ENCODE data around the gene TXNL4A.

TXNL4A gene

DNA sequence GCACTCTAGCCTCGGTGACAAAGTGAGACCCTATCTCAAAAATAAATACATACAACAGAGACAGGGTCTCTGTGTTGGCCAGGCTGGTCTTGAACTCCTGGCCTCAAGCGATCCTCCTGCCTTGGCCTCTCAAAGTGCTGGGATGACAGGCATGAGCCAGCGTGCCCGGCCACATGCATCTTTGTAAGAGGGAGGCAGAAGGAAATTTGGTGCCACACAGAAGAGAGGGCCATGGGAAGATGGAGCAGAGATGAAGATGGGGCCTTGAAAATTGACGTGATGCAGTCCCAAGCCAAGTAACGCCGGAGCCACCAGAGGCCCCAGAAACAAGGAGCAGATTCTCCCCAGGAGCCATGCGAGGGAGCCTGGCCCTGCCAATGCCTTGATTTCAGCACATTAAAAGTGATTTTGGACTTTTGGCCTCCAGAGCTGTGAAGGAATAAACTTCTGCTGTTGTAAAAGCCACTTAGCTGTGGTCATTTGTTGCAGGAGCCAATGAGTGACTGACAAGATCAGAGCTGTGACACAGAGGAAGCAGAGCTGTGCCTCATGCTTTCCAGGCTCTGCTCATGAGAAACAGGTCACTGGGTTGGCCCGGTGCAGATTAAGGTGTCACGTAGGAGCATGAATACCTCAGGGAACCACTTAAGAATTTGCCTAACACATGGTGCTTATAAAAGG, 34.3 kb downstream of the TXNL4A start:
- Mint-ChIP-seq H3K36me3 (ENCODE audit: low read depth) (peaks cover 4% of the 10 kb centered on the region), H3K27ac (peak overlapping the region in 1 of 3 experiments; percentile 48), H3K4me1 (peaks cover 23% of the 10 kb centered on the region)

DNA sequence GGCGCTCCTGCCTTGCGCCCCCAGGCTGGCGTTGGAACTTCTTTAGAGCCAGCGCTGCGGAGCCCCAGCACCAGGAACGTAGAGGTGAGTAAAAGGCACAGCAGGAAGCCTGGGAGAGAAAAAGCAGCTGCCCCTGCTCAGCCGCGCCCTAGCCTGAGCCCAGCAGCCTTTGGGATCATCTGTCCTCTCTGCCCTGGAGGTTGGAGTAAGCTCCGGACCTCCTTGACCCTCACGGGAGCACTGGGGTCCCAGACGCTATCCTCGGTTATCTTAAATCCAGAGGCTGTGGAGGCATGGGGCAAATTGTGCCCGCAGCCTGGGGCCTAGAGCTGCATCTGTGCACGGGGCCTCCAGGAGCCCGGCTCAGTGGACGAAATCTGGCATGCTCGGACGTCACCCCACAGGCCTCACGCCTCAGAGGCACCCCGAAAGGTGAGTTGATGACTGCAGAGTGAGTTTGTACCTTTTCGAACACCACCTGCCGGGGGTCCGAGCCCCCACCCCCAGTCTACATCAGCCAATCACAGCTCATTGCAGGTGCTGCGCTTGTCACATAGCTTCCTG, 35.3 kb downstream of the TXNL4A start:
- Mint-ChIP-seq H3K27ac (no peak overlapping the region), H3K4me3 (peak overlapping the region; percentile 77 to 86 (median 81)), H3K27me3 (ENCODE audit: low read depth) (peaks cover 11% of the 10 kb centered on the region), H3K36me3 (ENCODE audit: low read depth) (peaks cover 8% of the 10 kb centered on the region), H3K9me3 (no peaks in the 10 kb centered on the region), H3K4me1 (peaks cover 33% of the 10 kb centered on the region)
- TF ChIP-seq, protein P1, sequence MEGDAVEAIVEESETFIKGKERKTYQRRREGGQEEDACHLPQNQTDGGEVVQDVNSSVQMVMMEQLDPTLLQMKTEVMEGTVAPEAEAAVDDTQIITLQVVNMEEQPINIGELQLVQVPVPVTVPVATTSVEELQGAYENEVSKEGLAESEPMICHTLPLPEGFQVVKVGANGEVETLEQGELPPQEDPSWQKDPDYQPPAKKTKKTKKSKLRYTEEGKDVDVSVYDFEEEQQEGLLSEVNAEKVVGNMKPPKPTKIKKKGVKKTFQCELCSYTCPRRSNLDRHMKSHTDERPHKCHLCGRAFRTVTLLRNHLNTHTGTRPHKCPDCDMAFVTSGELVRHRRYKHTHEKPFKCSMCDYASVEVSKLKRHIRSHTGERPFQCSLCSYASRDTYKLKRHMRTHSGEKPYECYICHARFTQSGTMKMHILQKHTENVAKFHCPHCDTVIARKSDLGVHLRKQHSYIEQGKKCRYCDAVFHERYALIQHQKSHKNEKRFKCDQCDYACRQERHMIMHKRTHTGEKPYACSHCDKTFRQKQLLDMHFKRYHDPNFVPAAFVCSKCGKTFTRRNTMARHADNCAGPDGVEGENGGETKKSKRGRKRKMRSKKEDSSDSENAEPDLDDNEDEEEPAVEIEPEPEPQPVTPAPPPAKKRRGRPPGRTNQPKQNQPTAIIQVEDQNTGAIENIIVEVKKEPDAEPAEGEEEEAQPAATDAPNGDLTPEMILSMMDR (IDR thresholded peaks at IDR 0.05; ENCODE audit: unreplicated experiment in 3 of 3), result no peak

More for the DNA sequence above, 34.3 kb downstream of the TXNL4A start:
- TF ChIP-seq, protein P1 (IDR thresholded peaks at IDR 0.05; ENCODE audit: unreplicated experiment in 3 of 3), result no peak
- H3K4me3 Mint-ChIP-seq, result peak overlapping the region; percentile 77 to 86 (median 81)
- H3K9me3 Mint-ChIP-seq, result no peaks in the 10 kb centered on the region
- H3K27me3 Mint-ChIP-seq (ENCODE audit: low read depth), result peaks cover 11% of the 10 kb centered on the region

DNA sequence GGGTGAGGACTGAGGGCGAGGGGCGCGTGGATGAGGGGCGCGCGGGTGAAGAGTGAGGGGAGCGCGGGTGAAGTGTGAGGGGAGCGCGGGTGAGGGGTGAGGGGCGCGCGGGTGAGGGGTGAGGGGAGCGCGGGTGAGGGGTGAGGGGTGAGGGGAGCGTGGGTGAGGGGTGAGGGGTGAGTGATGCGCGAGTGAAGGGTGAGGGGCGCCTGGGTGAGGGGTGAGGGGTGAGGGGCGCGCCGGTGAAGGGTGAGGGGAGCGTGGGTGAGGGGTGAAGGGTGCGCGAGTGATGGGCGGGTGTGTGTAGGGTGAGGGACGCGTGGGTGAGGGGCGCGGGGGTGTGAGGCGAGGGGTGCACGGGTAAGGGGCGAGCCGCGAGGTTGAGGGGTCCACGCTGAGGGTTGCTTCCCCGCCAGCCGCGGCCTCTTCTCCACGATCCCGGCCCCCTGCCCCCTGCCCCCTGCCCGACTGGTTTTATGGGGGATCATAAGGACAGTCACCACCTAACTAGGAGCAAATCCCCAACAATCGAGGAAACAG, 35.8 kb downstream of the TXNL4A start:
- H3K4me3 Mint-ChIP-seq, result peak overlapping the region; percentile 77 to 86 (median 81)

DNA sequence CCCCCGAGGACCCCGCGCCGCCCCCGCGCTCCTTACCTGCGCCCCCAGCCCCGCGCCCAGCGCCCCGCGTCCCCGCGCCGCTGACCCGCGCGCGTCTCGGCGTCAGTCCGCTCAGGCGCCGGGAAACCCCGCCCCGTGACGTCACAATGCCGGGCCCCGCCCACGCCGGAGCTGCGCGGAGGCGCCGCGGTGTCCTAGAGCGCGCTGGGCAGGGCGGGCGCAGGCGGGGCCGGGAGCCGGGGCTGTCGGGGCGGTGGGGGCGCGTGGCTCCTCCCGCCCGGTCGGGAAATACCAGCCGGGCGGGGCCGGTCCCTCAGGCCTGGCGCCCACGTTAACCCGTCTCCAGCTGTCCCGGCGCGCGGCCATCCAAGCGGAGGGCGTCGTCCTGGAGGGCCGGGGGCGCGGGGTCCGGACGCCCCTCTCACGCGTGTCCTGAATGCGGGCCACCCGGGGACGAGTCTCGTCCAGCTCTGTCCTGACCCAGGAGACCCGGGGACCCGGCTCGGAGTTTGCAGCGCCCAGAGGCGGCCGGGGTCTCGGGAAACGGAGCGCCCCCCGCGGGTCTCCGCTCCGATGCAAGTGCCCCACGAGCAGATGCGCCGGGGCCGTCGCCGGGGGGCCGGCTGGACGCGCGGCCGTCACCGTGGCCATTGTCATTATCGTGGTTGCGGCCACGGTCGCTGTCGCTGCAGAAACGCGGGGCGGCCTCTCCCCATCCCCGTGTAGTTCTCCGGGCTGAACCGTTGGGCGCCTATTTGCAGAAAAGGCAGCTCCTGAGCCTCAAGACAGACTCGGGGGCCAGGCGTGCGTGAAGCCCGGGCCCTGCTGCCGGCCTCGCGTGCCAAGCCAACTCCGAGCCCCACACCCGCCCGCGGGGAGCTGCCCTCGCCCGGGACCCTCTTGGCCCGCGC, 36.6 kb downstream of the TXNL4A start, which contains the start of gene SLC66A2:
SLC66A2 (minus strand) TSS at position 109 of the 911 bp plus-strand sequence. CDS start 727 bp downstream, outside the sequence.
- H3K9me3 Mint-ChIP-seq, result no peaks in the 10 kb centered on the region
- H3K36me3 Mint-ChIP-seq (ENCODE audit: low read depth), result peaks cover 8% of the 10 kb centered on the region
- H3K4me3 Mint-ChIP-seq, result peak within 1 kb of the TSS; percentile 86 to 96 (median 89)
- peaks cover 11% of the 10 kb centered on the region for H3K27me3 Mint-ChIP-seq (ENCODE audit: low read depth)
- peak within 1 kb of the TSS; percentile 33 to 83 (median 53) for H3K27ac Mint-ChIP-seq
- TF ChIP-seq, protein P1 (IDR thresholded peaks at IDR 0.05; ENCODE audit: unreplicated experiment in 3 of 3), result peak in 1 of 3 experiments; percentile 15
- H3K4me1 Mint-ChIP-seq, result peaks cover 38% of the 10 kb centered on the region

More for the DNA sequence above, 35.8 kb downstream of the TXNL4A start:
- Mint-ChIP-seq H3K36me3 (ENCODE audit: low read depth) (peaks cover 8% of the 10 kb centered on the region), H3K27ac (no peak overlapping the region), H3K27me3 (ENCODE audit: low read depth) (peaks cover 11% of the 10 kb centered on the region), H3K4me1 (peaks cover 34% of the 10 kb centered on the region), H3K9me3 (no peaks in the 10 kb centered on the region)
- TF ChIP-seq, protein P1 (IDR thresholded peaks at IDR 0.05; ENCODE audit: unreplicated experiment in 3 of 3), result no peak

DNA sequence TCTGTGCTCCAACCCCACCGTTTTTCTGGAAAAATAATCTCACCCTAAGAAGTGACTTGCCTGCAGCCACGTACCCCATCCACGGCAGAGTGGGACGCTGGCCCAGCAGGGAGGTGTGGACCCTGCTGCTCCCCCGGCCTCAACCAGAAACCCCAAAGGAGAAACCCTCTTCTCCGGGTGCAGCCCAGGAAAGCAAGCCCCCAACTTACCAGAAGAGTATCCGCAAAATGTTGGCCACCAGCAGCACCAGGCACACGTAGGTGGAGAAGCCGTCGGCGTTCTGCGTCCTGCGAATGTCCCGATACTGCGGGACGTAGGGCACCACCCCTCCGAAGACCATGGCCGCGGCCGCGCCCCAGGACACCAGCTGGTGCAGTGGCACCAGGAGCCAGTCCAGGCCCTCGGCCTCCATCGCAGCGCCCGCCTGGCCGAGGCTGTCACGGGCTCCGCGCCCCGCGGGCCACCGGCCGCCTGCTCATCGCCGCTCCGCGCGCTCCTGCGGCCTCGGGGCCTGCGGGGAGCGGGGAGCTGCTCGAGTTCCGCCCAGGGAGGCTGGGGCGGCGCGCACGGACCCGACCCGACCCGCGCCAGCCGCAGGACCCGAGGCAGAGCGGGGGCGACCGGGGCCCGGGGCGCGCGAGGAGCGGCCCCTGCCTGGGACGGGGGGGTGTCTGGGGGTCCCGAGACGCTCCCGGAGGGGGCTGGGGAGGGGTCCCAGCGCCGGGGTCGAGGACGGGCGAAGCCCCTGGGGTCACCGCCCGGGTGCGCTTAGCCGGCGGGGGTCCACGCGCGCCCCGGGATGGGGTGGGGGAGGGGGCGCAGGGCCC, 37.6 kb downstream of the TXNL4A start:
- H3K27me3 Mint-ChIP-seq (ENCODE audit: low read depth), result peaks cover 11% of the 10 kb centered on the region
- TF ChIP-seq, protein P1 (IDR thresholded peaks at IDR 0.05; ENCODE audit: unreplicated experiment in 3 of 3), result no peak
- H3K36me3 Mint-ChIP-seq (ENCODE audit: low read depth), result peaks cover 8% of the 10 kb centered on the region
- H3K9me3 Mint-ChIP-seq, result no peaks in the 10 kb centered on the region
- peaks cover 46% of the 10 kb centered on the region for H3K4me1 Mint-ChIP-seq
- peak overlapping the region; percentile 33 to 83 (median 53) for H3K27ac Mint-ChIP-seq
- peak overlapping the region; percentile 86 to 96 (median 89) for H3K4me3 Mint-ChIP-seq
